Myometrial cell (primary cell): ENCODE measurements around the gene TSPY9. TPM values are rescaled to one million over a fixed set of nuclear protein-coding genes. Genes with fewer than 3 reads are reported as not detected.

ENCODE experiments used
- total RNA-seq: library from RNA; depleted of rRNA; stranded (reverse); fragments of >200 nt; gene quantifications from 2 replicates; pipeline ENCODE4 v1.2.3, GENCODE V29; 2015

The TSPY9 gene
- not detected in 2 replicates for total RNA-seq

GRCh38 chrY:9486967-9487366 is at the start of gene TSPY9:
Gene TSPY9, plus strand, starts transcription at chrY:9487267. Its CDS starts 46 bp downstream, at chrY:9487313.

GRCh38 chrY:9466655-9467054 is 20.4 kb upstream of the TSPY9 start, which contains the start of gene TSPY1:
Gene TSPY1, plus strand, starts transcription at chrY:9466955. Its CDS starts 46 bp downstream, at chrY:9467001.

GRCh38 chrY:9527580-9527979 is 40.5 kb downstream of the TSPY9 start, which contains the start of gene TSPY10:
Gene TSPY10, plus strand, starts transcription at chrY:9527880. Its CDS starts 46 bp downstream, at chrY:9527926.

Other genes starting within 250 kb of the TSPY9 start
- gene TSPY4, start 149.8 kb upstream of the TSPY9 start, total RNA-seq = not detected in 2 replicates
- gene TSPY8, start 129.5 kb upstream of the TSPY9 start, total RNA-seq = not detected in 2 replicates
- not detected in 2 replicates for gene TSPY3, start 88.8 kb upstream of the TSPY9 start, total RNA-seq
- gene TSPY1, start 20.3 kb upstream of the TSPY9 start, total RNA-seq = not detected in 2 replicates
- not detected in 2 replicates for gene TSPY10, start 40.6 kb downstream of the TSPY9 start, total RNA-seq